ENCODE data around the gene POU2F1.

DNA sequence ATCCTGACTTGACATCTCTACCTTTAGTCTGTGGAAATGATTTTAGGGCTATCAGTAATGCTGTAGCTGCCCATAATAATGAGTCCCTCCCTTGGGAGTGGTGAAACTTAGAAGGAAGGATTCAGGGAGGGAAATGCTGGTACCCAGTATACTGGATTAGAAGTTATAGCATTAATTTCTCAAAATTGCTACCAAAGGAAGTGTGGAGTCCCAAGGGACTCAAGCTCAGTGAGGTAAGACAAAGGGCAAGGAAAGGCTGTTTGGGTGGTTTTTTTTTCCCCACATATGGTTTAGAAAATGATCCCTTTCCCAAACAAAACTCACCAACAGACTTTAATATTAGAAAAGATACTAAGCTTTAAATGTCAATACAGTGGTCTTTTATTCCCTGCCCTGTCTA, 197.7 kb downstream of the POU2F1 start:
- TF ChIP-seq ZNF274 (IDR thresholded peaks at IDR 0.05; ENCODE audit: low read depth, low read length) (no peak), YY1 (IDR thresholded peaks at IDR 0.05; ENCODE audit: insufficient read depth, insufficient read length) (no peak), SUZ12 (IDR thresholded peaks at IDR 0.05; ENCODE audit: extremely low read depth, insufficient read depth, insufficient read length) (no peak)
